ENCODE measurements around the gene NSRP1.

DNA sequence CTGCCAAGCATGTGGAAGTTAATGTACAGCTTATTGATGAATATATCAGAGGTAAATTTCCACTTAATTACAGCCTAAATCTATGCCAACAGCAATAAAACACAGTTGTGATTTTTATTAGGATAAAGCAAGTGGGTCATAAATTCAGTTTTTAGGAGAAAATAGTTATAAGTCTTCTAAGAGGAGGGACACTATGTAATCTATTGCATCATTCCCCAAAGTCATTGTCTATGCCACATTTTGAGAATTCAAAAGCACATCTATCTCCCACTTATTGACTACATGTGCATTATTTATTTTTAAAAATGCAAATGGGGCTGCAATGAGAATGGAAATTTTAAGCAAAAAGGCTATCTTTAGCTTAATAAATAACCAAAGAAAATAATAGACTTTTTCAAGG, 23.7 kb upstream of the NSRP1 start:
- TF ChIP-seq, protein P1, sequence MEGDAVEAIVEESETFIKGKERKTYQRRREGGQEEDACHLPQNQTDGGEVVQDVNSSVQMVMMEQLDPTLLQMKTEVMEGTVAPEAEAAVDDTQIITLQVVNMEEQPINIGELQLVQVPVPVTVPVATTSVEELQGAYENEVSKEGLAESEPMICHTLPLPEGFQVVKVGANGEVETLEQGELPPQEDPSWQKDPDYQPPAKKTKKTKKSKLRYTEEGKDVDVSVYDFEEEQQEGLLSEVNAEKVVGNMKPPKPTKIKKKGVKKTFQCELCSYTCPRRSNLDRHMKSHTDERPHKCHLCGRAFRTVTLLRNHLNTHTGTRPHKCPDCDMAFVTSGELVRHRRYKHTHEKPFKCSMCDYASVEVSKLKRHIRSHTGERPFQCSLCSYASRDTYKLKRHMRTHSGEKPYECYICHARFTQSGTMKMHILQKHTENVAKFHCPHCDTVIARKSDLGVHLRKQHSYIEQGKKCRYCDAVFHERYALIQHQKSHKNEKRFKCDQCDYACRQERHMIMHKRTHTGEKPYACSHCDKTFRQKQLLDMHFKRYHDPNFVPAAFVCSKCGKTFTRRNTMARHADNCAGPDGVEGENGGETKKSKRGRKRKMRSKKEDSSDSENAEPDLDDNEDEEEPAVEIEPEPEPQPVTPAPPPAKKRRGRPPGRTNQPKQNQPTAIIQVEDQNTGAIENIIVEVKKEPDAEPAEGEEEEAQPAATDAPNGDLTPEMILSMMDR (IDR thresholded peaks at IDR 0.05; ENCODE audit: low read depth, low read length), result no peak
- no peak for TF ChIP-seq POLR2A (IDR thresholded peaks at IDR 0.05; ENCODE audit: extremely low read depth, insufficient read length)
